SU-DHL-6 (cell line): ENCODE data around the gene DNM1.

Experiments
- H2AFZ ChIP-seq: fragments of 200-600 bp; sonication (generic); 2 replicates; pipeline ENCODE4 v1.6.1; 2014; ENCODE audit warnings: low read depth, mild to moderate bottlenecking, moderate library complexity, mixed read lengths, antibody characterized with exemption, low read length; ENCODE audit not compliant: severe bottlenecking
- H3F3A ChIP-seq: fragments of 200-600 bp; shearing (Covaris generic); 2 replicates; pipeline ENCODE4 v1.6.0; 2016; ENCODE audit warnings: antibody characterized with exemption, mild to moderate bottlenecking; ENCODE audit not compliant: insufficient read depth
- H3K27ac ChIP-seq: fragments of 200-600 bp; sonication (generic); 2 replicates; pipeline ENCODE4 v1.5.1; 2016; ENCODE audit warnings: low read depth, mild to moderate bottlenecking, low read length, moderate library complexity, mixed read lengths
- H3K27me3 ChIP-seq: fragments of 200-600 bp; sonication (generic), shearing (Covaris generic); 2 replicates; pipeline ENCODE4 v1.6.0; 2014; ENCODE audit warnings: mild to moderate bottlenecking, low read length
- H3K36me3 ChIP-seq: fragments of 200-600 bp; sonication (generic); 2 replicates; pipeline ENCODE4 v1.6.1; 2014; ENCODE audit warnings: mild to moderate bottlenecking, low read length, mixed read lengths
- H3K4me2 ChIP-seq: fragments of 300-600, 200-600 bp; shearing (Covaris generic), sonication (generic); 2 replicates; pipeline ENCODE4 v1.6.0; 2014; ENCODE audit warnings: low read length, low read depth, mild to moderate bottlenecking; ENCODE audit not compliant: poor library complexity, severe bottlenecking
- H3K4me3 ChIP-seq: fragments of 200-600 bp; sonication (generic); 2 replicates; pipeline ENCODE4 v1.5.1; 2014; ENCODE audit warnings: antibody characterized with exemption, low read length, mild to moderate bottlenecking, mixed read lengths; ENCODE audit not compliant: insufficient read depth, poor library complexity, severe bottlenecking
- H3K79me2 ChIP-seq: fragments of 200-600 bp; sonication (generic); 2 replicates; pipeline ENCODE4 v1.6.1; 2014; ENCODE audit warnings: mild to moderate bottlenecking, low read length, moderate library complexity; ENCODE audit not compliant: insufficient read depth
- H3K9ac ChIP-seq: fragments of 200-600 bp; sonication (generic); 2 replicates; pipeline ENCODE4 v1.7.0; 2014; ENCODE audit warnings: mild to moderate bottlenecking, low read length
- H3K9me2 ChIP-seq: fragments of 200-600 bp; sonication (generic); replicated peaks from 2 replicates; pipeline ENCODE4 v1.6.1; 2014; ENCODE audit warnings: low read length; ENCODE audit not compliant: insufficient read depth
- H3K9me3 ChIP-seq: fragments of 200-600 bp; sonication (generic); 2 replicates; pipeline ENCODE4 v1.6.1; 2014; ENCODE audit warnings: low read length, mixed read lengths; ENCODE audit not compliant: insufficient read depth
- H4K20me1 ChIP-seq: fragments of 200-600 bp; sonication (generic); 2 replicates; pipeline ENCODE4 v1.6.1; 2014; ENCODE audit warnings: low read depth, mild to moderate bottlenecking, antibody characterized with exemption, low read length, moderate library complexity, mixed read lengths
- CTCF ChIP-seq: fragments of 200-600 bp; sonication (generic); IDR thresholded peaks from one replicate; pipeline ENCODE4 v1.5.1; 2017; ENCODE audit warnings: antibody characterized with exemption, mild to moderate bottlenecking, low read length, moderate library complexity; ENCODE audit not compliant: insufficient read depth, poor library complexity, severe bottlenecking
- EZH2phosphoT487 ChIP-seq: fragments of 200-600 bp; sonication (generic), shearing (Covaris generic); conservative IDR thresholded peaks from 2 replicates; pipeline ENCODE4 v1.6.1; 2018; ENCODE audit warnings: mild to moderate bottlenecking, antibody characterized with exemption, low read length, moderate library complexity, mixed read lengths

DNM1 gene

GRCh38 chr9:128163523-128164306 is 39.5 kb upstream of the DNM1 start:
- Histone ChIP-seq H3K4me2 (no peak overlapping the region), H4K20me1 (no peaks in the 10 kb centered on the region), H3K79me2 (no peaks in the 10 kb centered on the region), H3F3A (no peaks in the 10 kb centered on the region), H3K4me3 (no peak overlapping the region), H3K9me2 (no peaks in the 10 kb centered on the region), H3K27ac (no peak overlapping the region), H3K9me3 (no peaks in the 10 kb centered on the region), H2AFZ (no peak overlapping the region), H3K36me3 (no peaks in the 10 kb centered on the region), H3K9ac (no peak overlapping the region), H3K27me3 (no peaks in the 10 kb centered on the region)
- TF ChIP-seq EZH2phosphoT487 (no peak), CTCF (no peak)

- no peak overlapping the region for H3K4me2 ChIP-seq
- no peaks in the 10 kb centered on the region for H3K79me2 ChIP-seq
- no peak overlapping the region for H2AFZ ChIP-seq
- H3F3A ChIP-seq, result no peaks in the 10 kb centered on the region
- no peaks in the 10 kb centered on the region for H4K20me1 ChIP-seq
- H3K36me3 ChIP-seq, result no peaks in the 10 kb centered on the region
- H3K4me3 ChIP-seq, result no peak overlapping the region
- H3K9me2 ChIP-seq, result no peaks in the 10 kb centered on the region
- no peak overlapping the region for H3K9ac ChIP-seq
- TF ChIP-seq EZH2phosphoT487 (no peak), CTCF (no peak)
- no peaks in the 10 kb centered on the region for H3K9me3 ChIP-seq
- H3K27ac ChIP-seq, result no peak overlapping the region
- H3K27me3 ChIP-seq, result no peaks in the 10 kb centered on the region
These were observed 38.8 kb upstream of the DNM1 start for GRCh38 chr9:128164307-128164885.

GRCh38 chr9:128166169-128166568 is 37.0 kb upstream of the DNM1 start:
- TF ChIP-seq EZH2phosphoT487 (no peak), CTCF (no peak)
- H3K4me3 ChIP-seq, result no peak overlapping the region
- H4K20me1 ChIP-seq, result no peaks in the 10 kb centered on the region
- H3K4me2 ChIP-seq, result no peak overlapping the region
- no peaks in the 10 kb centered on the region for H3K79me2 ChIP-seq
- H3K9me3 ChIP-seq, result no peaks in the 10 kb centered on the region
- H3K36me3 ChIP-seq, result no peaks in the 10 kb centered on the region
- H3K9me2 ChIP-seq, result no peaks in the 10 kb centered on the region
- H3K27ac ChIP-seq, result no peak overlapping the region
- no peak overlapping the region for H3K9ac ChIP-seq
- no peaks in the 10 kb centered on the region for H3F3A ChIP-seq
- no peak overlapping the region for H2AFZ ChIP-seq
- no peaks in the 10 kb centered on the region for H3K27me3 ChIP-seq
